H1 (cell line): ENCODE data around the gene AKT1S1. TPM values are rescaled to one million over a fixed set of nuclear protein-coding genes. Genes with fewer than 3 reads are reported as not detected.

Source experiments
- CTCF ChIA-PET: fragments of 300-600 bp; sonication (Branson Sonifier 250); formaldehyde crosslinking; loops from one replicate; lab custom pipeline; 2021; ENCODE audit not compliant: partially characterized antibody; lab: Charles Lee
- POLR2A ChIA-PET: fragments of 300-600 bp; sonication (Branson Sonifier 250); formaldehyde crosslinking; loops from one replicate; lab custom pipeline; 2021; ENCODE audit warnings: inconsistent platforms; ENCODE audit not compliant: partially characterized antibody; lab: Charles Lee
- DNase-seq, 2 experiments: peaks; one replicate each; pipeline versions ENCODE4 v3.0.0 to v3.0.0-alpha.2; 2010 to 2022; ENCODE audit warnings: low spot score in 2 of 2, low read depth in 1 of 2, mixed read lengths in 1 of 2
- FAIRE-seq: peaks from 2 replicates; lab custom pipeline; 2011; peaks lifted over from hg19 to GRCh38; lab: Jason Lieb, UNC
- H2AFZ ChIP-seq: 2 replicates; pipeline ENCODE4 v1.8.1; 2012; ENCODE audit warnings: low read length, inconsistent platforms
- H2AK5ac ChIP-seq: 2 replicates; pipeline ENCODE4 v1.6.1; 2013; ENCODE audit warnings: low read depth, low read length
- H2BK120ac ChIP-seq: replicated peaks from 2 replicates; pipeline ENCODE3; 2013; ENCODE audit warnings: low read depth, low read length, inconsistent platforms
- H2BK12ac ChIP-seq: 2 replicates; pipeline ENCODE4 v1.6.1; 2013; ENCODE audit warnings: low read depth, low read length
- H2BK15ac ChIP-seq: 2 replicates; pipeline ENCODE4 v1.6.1; 2013; ENCODE audit warnings: low read length
- H2BK20ac ChIP-seq: 2 replicates; pipeline ENCODE4 v1.6.1; 2013; ENCODE audit warnings: low read length
- H2BK5ac ChIP-seq: 2 replicates; pipeline ENCODE4 v1.6.1; 2013; ENCODE audit warnings: low read depth, low read length
- H3K14ac ChIP-seq: 2 replicates; pipeline ENCODE4 v1.6.1; 2013; ENCODE audit warnings: inconsistent platforms; ENCODE audit not compliant: insufficient read length
- H3K18ac ChIP-seq: 2 replicates; pipeline ENCODE4 v1.6.1; 2013; ENCODE audit warnings: low read length; ENCODE audit errors: extremely low read depth
- H3K23ac ChIP-seq: 2 replicates; pipeline ENCODE4 v1.6.1; 2013; ENCODE audit warnings: inconsistent platforms; ENCODE audit not compliant: insufficient read length
- H3K23me2 ChIP-seq: 2 replicates; pipeline ENCODE4 v1.6.1; 2013; ENCODE audit warnings: low read depth, low read length
- H3K27ac ChIP-seq: 2 replicates; pipeline ENCODE4 v1.6.1; 2011; ENCODE audit warnings: low read depth, low read length, inconsistent platforms
- H3K27me3 ChIP-seq, 4 experiments: replicated peaks in 1 of 4; 1 replicate in 1 of 4; 2 replicates in 3 of 4; pipeline versions ENCODE4 v1.6.1 to v1.8.1; 2011 to 2013; ENCODE audit warnings: low read length in 3 of 4, mild to moderate bottlenecking in 3 of 4, inconsistent platforms in 2 of 4, mixed read lengths in 2 of 4, moderate library complexity in 1 of 4; ENCODE audit not compliant: control insufficient read depth in 3 of 4, insufficient read depth in 3 of 4; ENCODE audit errors: extremely low read depth in 1 of 4
- H3K36me3 ChIP-seq, 4 experiments: 2 replicates each; pipeline versions ENCODE4 v1.6.1 to v1.8.1; 2011 to 2013; ENCODE audit warnings: mild to moderate bottlenecking in 4 of 4, low read length in 3 of 4, moderate library complexity in 2 of 4, control low read depth in 1 of 4, inconsistent platforms in 1 of 4; ENCODE audit not compliant: insufficient read depth in 4 of 4, control insufficient read depth in 2 of 4
- H3K4ac ChIP-seq: replicated peaks from 2 replicates; pipeline ENCODE3; 2013; ENCODE audit warnings: low read length, low read depth, mixed read lengths, inconsistent platforms; ENCODE audit not compliant: insufficient read length
- H3K4me1 ChIP-seq, 4 experiments: replicated peaks in 1 of 4; 1 replicate in 1 of 4; 2 replicates in 3 of 4; pipeline versions ENCODE4 v1.6.1 to v1.8.1; 2011 to 2013; ENCODE audit warnings: low read length in 3 of 4, inconsistent platforms in 2 of 4, mixed read lengths in 1 of 4; ENCODE audit not compliant: insufficient read depth in 4 of 4, control insufficient read depth in 3 of 4
- H3K4me2 ChIP-seq, 2 experiments: 2 replicates each; pipeline versions ENCODE4 v1.6.1 to v1.8.1; 2011 to 2013; ENCODE audit warnings: low read depth in 2 of 2, low read length in 2 of 2, control low read depth in 1 of 2, inconsistent platforms in 1 of 2, mild to moderate bottlenecking in 1 of 2; ENCODE audit not compliant: insufficient read depth in 1 of 2
- H3K4me3 ChIP-seq, 4 experiments: fragments of 200-600, 300-600 bp in 1 of 4; sonication (generic), shearing (Covaris generic), sonication (Bioruptor Twin) in 1 of 4; 2 replicates each; pipeline versions ENCODE4 v1.5.1 to v1.8.1; 2011 to 2016; ENCODE audit warnings: low read length in 4 of 4, low read depth in 3 of 4, control low read depth in 2 of 4, inconsistent platforms in 2 of 4, mild to moderate bottlenecking in 2 of 4, mixed read lengths in 1 of 4, moderate library complexity in 1 of 4; ENCODE audit not compliant: insufficient read depth in 2 of 4; ENCODE audit errors: extremely low read depth in 1 of 4
- H3K56ac ChIP-seq: replicated peaks from 2 replicates; pipeline ENCODE3; 2013; ENCODE audit warnings: low read depth, mild to moderate bottlenecking, mixed read lengths, low read length, inconsistent platforms; ENCODE audit not compliant: insufficient read length
- H3K79me1 ChIP-seq: 2 replicates; pipeline ENCODE4 v1.6.1; 2013; ENCODE audit warnings: low read depth, low read length, control low read depth
- H3K79me2 ChIP-seq, 2 experiments: 2 replicates each; pipeline versions ENCODE4 v1.6.1 to v1.8.1; 2012 to 2013; ENCODE audit warnings: low read length in 2 of 2, mild to moderate bottlenecking in 2 of 2, inconsistent platforms in 1 of 2; ENCODE audit not compliant: insufficient read depth in 2 of 2, control insufficient read depth in 1 of 2
- H3K9ac ChIP-seq, 4 experiments: replicated peaks in 1 of 4; 1 replicate in 1 of 4; 2 replicates in 3 of 4; pipeline versions ENCODE4 v1.6.1 to v1.8.1; 2011 to 2013; ENCODE audit warnings: low read depth in 3 of 4, low read length in 3 of 4, control low read depth in 2 of 4, mild to moderate bottlenecking in 2 of 4, moderate library complexity in 2 of 4, inconsistent platforms in 1 of 4; ENCODE audit errors: extremely low read depth in 1 of 4
- H3K9me3 ChIP-seq, 2 experiments: 2 replicates each; pipeline versions ENCODE4 v1.6.1 to v1.8.1; 2012 to 2013; ENCODE audit warnings: mild to moderate bottlenecking in 2 of 2, moderate library complexity in 2 of 2, control low read depth in 1 of 2, inconsistent platforms in 1 of 2, low read depth in 1 of 2, low read length in 1 of 2, mixed read lengths in 1 of 2; ENCODE audit not compliant: insufficient read depth in 2 of 2
- H4K20me1 ChIP-seq, 2 experiments: replicated peaks in 1 of 2; 2 replicates each; pipeline versions ENCODE3 to v1.8.1; 2011 to 2013; ENCODE audit warnings: inconsistent platforms in 2 of 2, low read length in 2 of 2, mild to moderate bottlenecking in 1 of 2; ENCODE audit not compliant: insufficient read depth in 2 of 2, control insufficient read depth in 1 of 2
- H4K5ac ChIP-seq: 2 replicates; pipeline ENCODE4 v1.6.1; 2013; ENCODE audit warnings: low read length, low read depth, mixed read lengths, inconsistent platforms; ENCODE audit not compliant: insufficient read length
- H4K8ac ChIP-seq: 2 replicates; pipeline ENCODE4 v1.8.0; 2013; ENCODE audit warnings: mild to moderate bottlenecking, moderate library complexity, low read length, inconsistent platforms; ENCODE audit not compliant: insufficient read depth; ENCODE audit errors: extremely low read depth
- H4K91ac ChIP-seq: replicated peaks from 2 replicates; pipeline ENCODE3; 2013; ENCODE audit warnings: low read length, mixed read lengths, inconsistent platforms; ENCODE audit not compliant: insufficient read length
- CBX5 ChIP-seq: fragments of 300-800, 300-1000 bp; sonication (generic); IDR thresholded peaks from 2 replicates; pipeline ENCODE4 v1.7.1; 2016; ENCODE audit warnings: antibody characterized with exemption, low read length, low read depth
- CBX8 ChIP-seq: fragments of 300-800, 300-1000 bp; sonication (generic); IDR thresholded peaks from 2 replicates; pipeline ENCODE4 v1.7.1; 2016; ENCODE audit warnings: low read depth, low read length, borderline replicate concordance
- JUN ChIP-seq: IDR thresholded peaks from 2 replicates; pipeline ENCODE4 v1.6.1; 2011; ENCODE audit warnings: low read depth, mild to moderate bottlenecking, improper control_type of control experiment, low read length
- KDM4A ChIP-seq: IDR thresholded peaks from one replicate; pipeline ENCODE4 v1.7.1; 2012; ENCODE audit warnings: low read depth, mild to moderate bottlenecking, moderate library complexity, low read length, inconsistent platforms; ENCODE audit not compliant: severe bottlenecking
- KDM5A ChIP-seq: fragments of 200-600 bp; IDR thresholded peaks from 2 replicates; pipeline ENCODE4 v1.7.1; 2012; ENCODE audit warnings: mild to moderate bottlenecking, low read length, inconsistent platforms, mixed read lengths
- MAFK ChIP-seq: IDR thresholded peaks from 2 replicates; pipeline ENCODE4 v1.6.1; 2012; ENCODE audit warnings: low read depth, mild to moderate bottlenecking, improper control_type of control experiment, low read length
- SAP30 ChIP-seq: fragments of 300-600 bp; sonication (generic); IDR thresholded peaks from 2 replicates; pipeline ENCODE4 v1.7.1; 2012; ENCODE audit warnings: low read length, moderate library complexity, mild to moderate bottlenecking, inconsistent platforms; ENCODE audit not compliant: insufficient read depth, insufficient replicate concordance
- SRF ChIP-seq: IDR thresholded peaks from 2 replicates; pipeline ENCODE4 v1.6.1; 2011; ENCODE audit warnings: mild to moderate bottlenecking, low read depth, low read length, moderate library complexity
- TAF1 ChIP-seq: IDR thresholded peaks from 2 replicates; pipeline ENCODE4 v1.6.1; 2011; ENCODE audit warnings: mild to moderate bottlenecking, low read depth, low read length
- WGBS, 2 experiments: shearing (Covaris generic) in 1 of 2; methylation state at CpG; one replicate each; pipeline versions ENCODE4 v1.1.6 to v1.1.7; 2013 to 2015; ENCODE audit warnings: low lambda C conversion rate in 2 of 2, mixed read lengths in 2 of 2, inconsistent platforms in 1 of 2, low coverage in 1 of 2, missing lambda C conversion rate in 1 of 2; ENCODE audit not compliant: insufficient replicate concordance in 2 of 2, insufficient coverage in 1 of 2, insufficient read length in 1 of 2; ENCODE audit errors: extremely low coverage in 1 of 2, missing lambda C conversion rate in 1 of 2; 5-methylcytosine and 5-hydroxymethylcytosine counted together
- polyA plus RNA-seq, 7 experiments: library from polyadenylated mRNA; depleted of rRNA in 3 of 7; stranded (reverse) in 5 of 7; unstranded in 2 of 7; fragments of >200 nt in 5 of 7; fragments of 200-250 nt in 2 of 7; gene quantifications; 1 replicate in 5 of 7; 2 replicates in 1 of 7; 4 replicates in 1 of 7; pipeline versions ENCODE4 v1.2.1 to v1.2.3, GENCODE V29; 2011 to 2013; ENCODE audit warnings: missing spikeins in 2 of 7, mixed read lengths in 2 of 7
- total RNA-seq: library from RNA; stranded (reverse); fragmentation: NEBNext Ultra II Directional; extraction: Animal tissue kit (Norgen Biotek cat#: 25700); gene quantifications from 2 replicates; pipeline ENCODE4 v1.2.1, GENCODE V29; 2021
- TF ChIP-seq, protein P1 (sequence below): IDR thresholded peaks from 2 replicates; pipeline ENCODE4 v1.6.1; 2012; ENCODE audit warnings: low read length, inconsistent platforms

AKT1S1 gene
- total and polyA plus RNA-seq, 2 of the 8 experiments (the other 6 are each of a cell fraction or from before 2014, with no cell fraction given): 40.7 to 45.9 TPM

GRCh38 chr19:49876422-49877019 lies 634 bp downstream of the AKT1S1 start:
- peak overlapping the region; percentile 98 for H2AFZ ChIP-seq
- H3K4me3 ChIP-seq: peak overlapping the region; percentile 90 to 95 (median 92)
- DNase-seq (peak; percentile 95 to 96), FAIRE-seq (no peak)
- peaks cover 16% of the 10 kb centered on the region for H3K23me2 ChIP-seq
- H3K27ac ChIP-seq: peak overlapping the region; percentile 99
- 0 out of 2 replicates have a peak overlapping the region, but pooled peaks have one; percentile 87 for H2BK20ac ChIP-seq
- H3K56ac ChIP-seq: peak overlapping the region; percentile 93
- POLR2A ChIA-PET: interaction anchor here (0.8 to 6.2 kb wide), 21 partner anchors 10 to 377 kb away, joined by 3 to 76 read pairs (median 5); partner anchors contain the start of genes ATF5, CPT1C, MED25 and NUP62
- H3K79me2 ChIP-seq: peaks cover 0 to 30% of the 10 kb centered on the region in 2 experiments; a peak in 2 of 4 replicates
- H2AK5ac ChIP-seq: peak overlapping the region; percentile 86; the same call in 1 of the 2 replicates
- H3K18ac ChIP-seq: peak overlapping the region; percentile 94
- H2BK5ac ChIP-seq: peak overlapping the region; percentile 100
- H4K5ac ChIP-seq: peak overlapping the region; percentile 97
- H3K79me1 ChIP-seq: peaks cover 19% of the 10 kb centered on the region
- H4K91ac ChIP-seq: peak overlapping the region; percentile 97
- H3K9ac ChIP-seq: peak overlapping the region; percentile 94 to 99 (median 98)
- CTCF ChIA-PET: interaction anchor here (0.6 to 1.8 kb wide), 3 partner anchors 11 to 14 kb away, joined by 3 to 6 read pairs (median 3); no protein-coding TSS in a partner anchor
- peak overlapping the region; percentile 90 to 92 for H3K4me2 ChIP-seq
- H3K4ac ChIP-seq: peak overlapping the region; percentile 89
- no peaks in the 10 kb centered on the region for H3K9me3 ChIP-seq
- peaks cover 5 to 7% of the 10 kb centered on the region in 2 experiments for H4K20me1 ChIP-seq
- peaks cover 5 to 22% (median 18%) of the 10 kb centered on the region in 4 experiments for H3K36me3 ChIP-seq
- H4K8ac ChIP-seq: peak overlapping the region; percentile 99; the same call in 1 of the 2 replicates
- H2BK12ac ChIP-seq: peak overlapping the region; percentile 99
- H3K14ac ChIP-seq: no peak overlapping the region
- no peaks in the 10 kb centered on the region for H3K27me3 ChIP-seq
- no peak overlapping the region for H3K23ac ChIP-seq
- peak overlapping the region; percentile 44 for H2BK120ac ChIP-seq
- H3K4me1 ChIP-seq: peaks cover 0 to 13% (median 7%) of the 10 kb centered on the region in 4 experiments; a peak in 6 of 7 replicates
- H2BK15ac ChIP-seq: peak overlapping the region; percentile 97; the same call in 1 of the 2 replicates
- 2% methylated on average over 40 of the region's 46 CpGs; no CpG with 5 or more reads in 1 of the 2 experiments for WGBS, 2 experiments
- peak; percentile 67 for TF ChIP-seq SAP30
- no peak for TF ChIP-seq CBX5
- no peak; the same call in 1 of the 2 replicates for TF ChIP-seq TAF1
- TF ChIP-seq KDM4A: peak; percentile 21
- TF ChIP-seq, protein P1, sequence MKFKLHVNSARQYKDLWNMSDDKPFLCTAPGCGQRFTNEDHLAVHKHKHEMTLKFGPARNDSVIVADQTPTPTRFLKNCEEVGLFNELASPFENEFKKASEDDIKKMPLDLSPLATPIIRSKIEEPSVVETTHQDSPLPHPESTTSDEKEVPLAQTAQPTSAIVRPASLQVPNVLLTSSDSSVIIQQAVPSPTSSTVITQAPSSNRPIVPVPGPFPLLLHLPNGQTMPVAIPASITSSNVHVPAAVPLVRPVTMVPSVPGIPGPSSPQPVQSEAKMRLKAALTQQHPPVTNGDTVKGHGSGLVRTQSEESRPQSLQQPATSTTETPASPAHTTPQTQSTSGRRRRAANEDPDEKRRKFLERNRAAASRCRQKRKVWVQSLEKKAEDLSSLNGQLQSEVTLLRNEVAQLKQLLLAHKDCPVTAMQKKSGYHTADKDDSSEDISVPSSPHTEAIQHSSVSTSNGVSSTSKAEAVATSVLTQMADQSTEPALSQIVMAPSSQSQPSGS: peak; percentile 70; the same call in 1 of the 2 replicates
- TF ChIP-seq CBX8: no peak
- no peak for TF ChIP-seq JUN
- TF ChIP-seq SRF: no peak
- TF ChIP-seq MAFK: no peak
- peak; percentile 92 for TF ChIP-seq KDM5A
